Measurements from ENCODE around the gene DAZAP2.

Gene DAZAP2, protein sequence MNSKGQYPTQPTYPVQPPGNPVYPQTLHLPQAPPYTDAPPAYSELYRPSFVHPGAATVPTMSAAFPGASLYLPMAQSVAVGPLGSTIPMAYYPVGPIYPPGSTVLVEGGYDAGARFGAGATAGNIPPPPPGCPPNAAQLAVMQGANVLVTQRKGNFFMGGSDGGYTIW

GRCh38 chr12:51238510-51239334, at the start of gene DAZAP2:
DAZAP2 (plus strand) TSS chr12:51238826; CDS start chr12:51238908, 82 bp downstream.
- peak; percentile 96 for DNase-seq (ENCODE audit: low spot score)

DNA sequence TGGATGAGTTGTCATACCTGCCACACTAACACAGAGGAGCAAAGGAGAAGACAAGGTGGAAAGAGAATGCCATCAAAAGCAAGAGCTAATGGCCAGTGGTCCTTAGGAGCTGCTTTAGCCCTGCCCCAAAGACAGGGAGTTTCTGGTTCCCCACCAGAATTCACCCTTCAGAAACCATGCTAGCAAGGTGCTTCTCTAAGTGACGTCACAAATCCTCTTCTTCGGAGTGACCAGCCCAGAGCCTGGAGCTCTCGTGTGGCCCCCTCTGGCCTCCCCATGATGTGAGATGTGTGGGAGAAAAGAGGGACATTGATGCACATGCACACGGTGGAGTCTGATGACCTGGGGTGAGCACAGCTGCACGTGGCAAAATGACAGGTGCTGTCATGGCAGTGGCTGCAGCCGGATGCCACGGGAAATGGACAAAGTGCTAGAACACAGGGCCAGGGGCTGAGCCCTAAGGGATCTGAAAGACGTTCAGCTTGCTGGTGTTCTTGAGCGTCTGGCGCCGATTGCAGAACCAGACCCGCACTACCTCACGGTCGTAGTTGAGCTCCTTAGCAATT, 48.8 kb upstream of the DAZAP2 start:
- no peak for DNase-seq (ENCODE audit: low spot score)

DNA sequence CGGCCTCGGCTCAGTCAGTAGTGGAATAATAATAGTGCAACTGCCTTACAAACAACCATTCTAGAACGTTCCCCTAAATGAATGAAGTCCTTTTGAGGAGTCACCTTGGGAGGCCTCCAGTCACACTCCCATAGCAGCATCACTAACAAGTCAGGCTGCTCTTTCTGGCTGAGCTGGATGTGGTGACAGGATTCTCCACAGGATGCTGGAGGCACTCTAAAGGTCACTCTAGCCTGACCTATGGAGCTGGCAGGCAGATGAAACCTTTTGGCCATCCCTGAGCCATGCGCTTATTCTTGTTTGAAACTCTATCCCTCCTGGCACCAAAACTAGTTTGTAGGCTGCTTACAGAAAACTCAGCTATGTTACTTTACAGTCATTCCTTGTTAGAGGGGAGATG, 47.8 kb upstream of the DAZAP2 start:
- DNase-seq (ENCODE audit: low spot score), result no peak

DNA sequence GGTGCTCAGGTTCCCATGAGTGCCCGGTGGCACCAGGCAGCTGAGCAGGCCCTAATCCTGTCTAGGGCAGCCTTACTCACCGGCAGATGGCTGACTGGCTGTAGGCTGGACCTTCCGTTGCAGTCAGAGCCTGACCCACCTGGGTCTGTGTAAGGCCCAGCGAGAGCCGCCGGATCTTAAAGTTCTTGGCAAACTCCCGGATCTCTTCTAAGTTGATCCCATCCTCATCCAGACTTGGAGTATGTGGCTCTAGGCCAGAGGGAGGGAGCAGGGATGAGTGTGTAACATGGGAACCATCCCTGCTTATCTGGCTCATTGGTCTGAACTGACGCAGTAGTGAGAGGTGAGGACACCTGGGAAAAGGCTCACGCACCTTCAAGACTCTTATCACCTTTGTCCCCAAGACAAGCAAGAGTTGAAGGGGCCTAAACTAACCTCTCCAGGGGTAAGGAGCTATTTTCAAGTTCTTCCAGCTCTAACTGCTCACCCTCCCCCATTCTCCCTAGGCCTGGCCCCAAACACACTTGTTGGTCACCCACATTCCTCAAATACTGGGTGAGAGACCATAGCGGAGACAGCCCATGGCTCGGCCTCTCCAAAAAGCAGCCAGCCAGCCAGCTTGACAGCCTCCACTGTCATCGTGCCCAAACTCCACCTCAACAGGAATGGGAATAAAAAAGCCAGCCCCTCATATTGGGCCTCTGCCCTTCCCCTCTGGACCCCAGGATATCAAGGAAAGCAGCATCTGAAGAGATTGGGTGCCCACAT, 46.9 kb upstream of the DAZAP2 start:
- DNase-seq (ENCODE audit: low spot score), result no peak

DNA sequence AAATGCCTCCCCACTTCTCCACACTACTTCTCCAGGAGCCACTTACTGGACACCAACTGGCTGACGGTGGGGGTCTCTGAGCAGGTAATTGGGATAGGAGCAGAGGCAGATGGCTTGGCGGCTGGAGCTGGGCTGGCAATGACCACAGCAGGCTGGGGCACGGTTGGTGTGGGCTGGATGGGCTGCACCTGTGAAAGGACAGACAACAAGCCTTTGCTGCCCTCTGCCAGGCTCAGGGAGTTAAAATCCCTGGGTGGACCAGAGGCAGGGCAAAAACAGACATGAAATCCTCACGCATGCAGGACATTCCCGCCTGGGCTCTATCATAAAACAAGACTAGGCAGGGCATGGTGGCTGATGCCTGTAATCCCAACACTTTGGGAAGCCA, 46.3 kb upstream of the DAZAP2 start:
- DNase-seq (ENCODE audit: low spot score), result no peak

- DNase-seq (ENCODE audit: low spot score), result no peak
These were observed 42.8 kb upstream of the DAZAP2 start for GRCh38 chr12:51195841-51196240.

- DNase-seq (ENCODE audit: low spot score), result no peak
These were observed 42.1 kb upstream of the DAZAP2 start for GRCh38 chr12:51196547-51196946.

GRCh38 chr12:51197736-51198567, 40.7 kb upstream of the DAZAP2 start:
- no peak for DNase-seq (ENCODE audit: low spot score)

- no peak for DNase-seq (ENCODE audit: low spot score)
These were observed 39.9 kb upstream of the DAZAP2 start for GRCh38 chr12:51198568-51199365.

DNA sequence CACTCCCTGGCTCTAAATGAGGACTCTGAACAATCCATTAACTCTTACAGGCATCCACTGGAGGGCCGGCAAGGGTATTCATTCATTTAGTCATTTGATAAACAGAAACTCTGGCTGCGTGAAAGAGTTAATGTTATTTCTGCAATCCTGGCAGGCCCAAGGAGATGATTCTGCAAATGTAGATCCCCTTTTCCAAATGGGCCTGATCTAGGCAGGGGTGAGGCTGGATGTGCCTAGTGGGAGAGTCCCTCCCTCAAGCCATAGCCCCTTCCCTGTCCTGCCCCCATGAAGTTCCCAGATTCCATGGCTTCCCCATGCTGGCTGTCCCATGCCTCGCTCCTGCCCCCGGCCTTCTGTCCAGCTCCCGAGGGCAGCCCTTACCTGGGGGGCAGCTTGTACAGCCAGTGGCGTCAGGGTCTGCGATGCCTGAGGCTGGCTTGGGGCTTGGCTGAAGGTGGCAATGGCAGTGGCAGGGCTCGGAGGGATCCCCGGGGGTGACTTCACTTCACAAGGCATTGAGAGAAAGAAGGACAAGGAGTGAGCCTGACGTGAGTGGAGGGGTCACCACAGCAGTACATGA, 39.2 kb upstream of the DAZAP2 start:
- no peak for DNase-seq (ENCODE audit: low spot score)

- DNase-seq (ENCODE audit: low spot score), result no peak
These were observed 38.5 kb upstream of the DAZAP2 start for GRCh38 chr12:51200156-51200555.

GRCh38 chr12:51200806-51201205, 37.8 kb upstream of the DAZAP2 start:
- DNase-seq (ENCODE audit: low spot score), result no peak

DNA sequence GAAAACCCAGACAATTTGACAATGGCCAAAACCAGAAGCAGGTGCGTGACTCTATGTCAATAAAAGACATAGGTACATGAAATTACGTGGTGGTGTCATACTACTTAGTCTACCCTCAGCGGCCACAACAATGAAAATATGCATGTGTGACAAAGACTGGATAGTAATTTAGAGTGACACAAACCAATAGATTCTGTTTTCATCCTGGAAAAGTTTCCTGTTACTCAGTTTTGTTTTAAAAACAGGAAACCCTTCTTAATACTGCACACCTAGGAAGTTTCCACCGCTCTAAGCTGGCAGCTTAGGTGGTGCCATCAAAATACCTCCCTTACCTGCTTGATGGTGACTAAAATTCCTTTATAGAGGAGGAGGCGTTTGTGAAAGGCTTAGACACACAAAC, 35.9 kb upstream of the DAZAP2 start:
- no peak for DNase-seq (ENCODE audit: low spot score)

GRCh38 chr12:51205350-51205749, 33.3 kb upstream of the DAZAP2 start:
- peak; percentile 61 for DNase-seq (ENCODE audit: low spot score)

- DNase-seq (ENCODE audit: low spot score), result no peak
These were observed 30.5 kb upstream of the DAZAP2 start for GRCh38 chr12:51208016-51208660.

DNA sequence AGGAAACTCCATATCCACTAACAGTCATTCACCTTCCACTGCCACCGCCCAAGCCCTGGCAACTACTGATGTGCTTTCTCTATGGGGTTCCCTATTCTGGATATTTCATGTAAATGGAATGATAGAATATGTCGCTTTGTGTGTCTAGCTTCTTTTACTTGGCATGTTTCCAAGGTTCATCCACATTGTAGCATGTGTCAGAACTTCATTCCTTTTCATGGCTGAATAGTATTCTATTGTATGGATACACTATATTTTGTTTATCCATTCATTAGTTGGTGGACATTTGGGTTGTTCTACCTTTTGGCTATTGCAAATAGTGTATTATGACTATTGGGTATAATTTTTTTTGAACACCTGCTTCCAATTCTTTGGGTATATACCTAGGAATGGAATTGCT, 29.4 kb upstream of the DAZAP2 start:
- no peak for DNase-seq (ENCODE audit: low spot score)

DNA sequence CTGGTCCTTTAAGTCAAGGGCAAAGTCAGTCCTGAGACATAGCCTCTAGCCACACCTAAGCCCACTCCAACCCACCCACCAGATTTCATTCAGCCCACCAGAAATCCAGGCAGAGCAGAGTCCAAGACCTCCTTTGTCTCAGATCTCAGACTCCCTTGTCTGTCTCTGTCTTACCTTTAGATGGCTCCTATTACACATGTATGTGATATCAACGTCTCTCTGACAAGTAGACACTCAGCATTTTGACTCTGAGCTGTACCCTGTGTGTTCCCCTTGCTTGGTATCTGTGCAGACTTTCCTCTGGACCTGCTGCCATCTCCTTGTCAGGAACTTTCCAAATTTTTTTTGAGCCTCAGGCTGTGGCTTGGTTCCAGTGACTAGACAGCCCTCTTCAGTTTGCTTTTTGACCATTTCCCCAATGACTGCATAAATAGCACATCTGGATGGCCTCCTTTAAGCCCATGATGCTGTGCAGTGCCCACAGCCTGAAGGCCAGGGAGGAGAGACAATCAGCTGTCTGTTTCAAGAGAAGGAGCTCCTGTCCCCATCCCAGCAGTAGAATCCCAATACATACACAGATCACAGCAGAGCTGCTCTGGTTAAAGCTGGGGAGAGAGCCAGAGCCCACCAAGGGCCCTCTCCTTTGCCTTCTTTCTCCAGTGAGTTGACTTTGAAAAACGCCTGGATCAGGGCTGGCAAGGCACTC, 27.8 kb upstream of the DAZAP2 start:
- DNase-seq (ENCODE audit: low spot score), result peak; percentile 90

- DNase-seq (ENCODE audit: low spot score), result no peak
These were observed 23.7 kb upstream of the DAZAP2 start for GRCh38 chr12:51214895-51215294.

- no peak for DNase-seq (ENCODE audit: low spot score)
These were observed 22.0 kb upstream of the DAZAP2 start for GRCh38 chr12:51216642-51217041.
